Activated CD8-positive, alpha-beta memory T cell treated with anti-CD3 and anti-CD28 coated beads, Interleukin-2, amount 50 U/mL, for 4 hours (primary cell): ENCODE measurements around the gene ATP2B1.
"Not testable (repeated sequence)": the region's sequence is repeated elsewhere in the genome, so short reads cannot be mapped to it uniquely, and the experiment has no call there.

ENCODE experiments used
- DNase-seq: peaks from one replicate; pipeline ENCODE4 v3.0.0-alpha.2; 2020

Gene ATP2B1

DNA sequence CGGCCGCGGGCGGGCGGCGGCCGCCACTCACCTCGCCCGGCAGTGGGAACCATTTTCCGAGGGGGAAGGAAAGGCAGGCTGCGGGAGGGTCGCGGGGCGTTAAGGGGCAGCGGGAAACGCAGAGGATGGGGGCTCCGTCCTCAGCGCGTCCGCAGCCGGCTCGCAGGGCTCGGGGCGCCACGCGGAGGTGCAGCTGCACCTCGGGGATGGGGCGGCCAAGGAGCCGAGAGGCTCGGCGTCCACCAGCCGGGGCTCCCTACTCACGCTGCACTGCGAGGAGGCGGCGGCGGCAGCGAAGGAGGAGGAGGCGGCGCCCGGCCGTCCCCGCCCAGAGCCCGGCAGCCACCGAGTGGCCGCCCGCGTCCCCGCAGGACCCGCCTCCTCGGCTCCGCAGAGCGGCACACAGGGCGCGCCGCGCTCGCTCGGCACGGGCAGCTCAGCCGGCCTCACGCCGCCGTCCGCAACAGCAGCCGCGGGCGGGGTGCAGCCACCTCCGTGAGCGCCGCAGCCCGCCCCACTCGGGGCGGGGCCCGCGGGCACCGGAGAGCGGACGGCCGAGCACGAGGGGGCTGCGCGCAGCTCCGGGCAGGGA lies at the start of gene ATP2B1:
Gene ATP2B1 (minus strand): TSS at position 274 of the 592 bp plus-strand sequence. CDS start 52,952 bp downstream, outside the sequence.
- peak; percentile 82 for DNase-seq

DNA sequence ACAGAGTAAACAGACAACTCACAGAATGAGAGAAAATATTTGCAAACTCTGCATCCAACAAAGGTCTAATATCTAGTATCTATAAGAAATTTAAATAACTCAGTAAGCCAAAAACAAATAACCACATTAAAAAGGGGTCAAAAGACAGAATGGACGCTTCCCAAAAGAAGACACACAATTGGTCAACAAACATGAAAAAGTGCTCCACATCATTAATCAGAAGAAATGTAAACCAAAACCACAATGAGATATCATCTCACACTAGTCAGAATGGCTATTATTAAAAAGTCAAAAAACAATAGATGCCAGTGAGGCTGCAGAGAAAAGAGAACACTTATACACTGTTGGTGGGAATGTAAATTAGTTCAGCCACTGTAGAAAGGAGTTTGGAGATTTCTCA lies 49.3 kb upstream of the ATP2B1 start:
- DNase-seq: not testable (repeated sequence)

DNA sequence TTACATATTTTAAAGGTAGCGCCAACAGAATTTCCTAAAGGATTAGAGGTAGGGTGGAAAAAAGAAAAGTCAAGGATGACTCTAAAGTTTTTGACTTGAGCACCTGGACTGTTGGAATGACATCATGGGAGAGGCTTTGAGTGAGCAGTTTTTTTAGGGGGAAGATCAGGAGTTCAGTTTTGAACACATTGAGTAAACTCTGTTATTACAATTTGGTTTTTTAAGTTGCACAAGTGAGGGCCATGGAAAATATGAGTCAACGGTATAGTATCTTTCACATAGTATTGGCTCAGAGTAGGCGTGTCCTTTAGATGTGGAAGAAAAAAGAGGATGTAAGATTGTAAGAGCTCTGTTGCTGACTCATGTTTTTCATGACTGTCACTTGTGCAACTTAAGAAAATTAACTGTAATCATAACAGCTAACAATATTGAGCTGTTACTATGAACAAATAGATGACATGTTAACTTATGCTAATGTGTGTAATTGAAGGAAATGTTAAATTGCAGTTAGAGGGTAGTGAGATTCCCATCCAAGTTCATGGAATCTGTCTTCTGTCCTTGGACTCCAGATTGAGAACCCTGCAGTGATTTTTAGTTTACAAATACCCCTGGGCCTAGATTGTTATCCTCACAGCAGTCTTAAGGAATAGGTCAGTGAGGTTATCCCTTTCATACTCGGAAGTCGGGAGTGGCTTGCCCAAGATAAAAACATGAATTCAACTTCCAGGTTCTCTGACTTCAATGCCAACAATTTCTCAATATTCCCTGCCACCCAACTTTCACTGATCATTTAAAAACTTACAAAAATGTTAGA lies 48.2 kb upstream of the ATP2B1 start:
- no peak for DNase-seq

DNA sequence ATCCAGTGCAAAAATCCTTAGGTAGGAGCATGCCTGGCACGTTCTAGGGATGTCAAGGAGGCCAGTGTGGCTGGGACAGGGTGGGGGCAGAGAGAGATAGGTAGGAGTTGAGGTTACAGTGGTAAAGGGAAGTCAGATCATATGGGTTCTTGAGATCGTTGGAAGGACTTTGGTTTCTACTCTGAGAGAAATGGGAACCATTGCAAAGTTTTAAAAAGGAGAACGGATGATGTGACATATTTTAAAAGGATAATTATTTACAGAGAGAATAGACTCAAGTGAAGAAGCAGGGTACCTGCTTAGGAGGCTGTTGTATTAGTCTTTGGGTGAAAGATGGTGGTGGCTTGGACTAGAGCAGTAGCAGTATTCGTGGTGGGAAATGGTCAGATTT lies 47.6 kb upstream of the ATP2B1 start:
- no peak for DNase-seq

DNA sequence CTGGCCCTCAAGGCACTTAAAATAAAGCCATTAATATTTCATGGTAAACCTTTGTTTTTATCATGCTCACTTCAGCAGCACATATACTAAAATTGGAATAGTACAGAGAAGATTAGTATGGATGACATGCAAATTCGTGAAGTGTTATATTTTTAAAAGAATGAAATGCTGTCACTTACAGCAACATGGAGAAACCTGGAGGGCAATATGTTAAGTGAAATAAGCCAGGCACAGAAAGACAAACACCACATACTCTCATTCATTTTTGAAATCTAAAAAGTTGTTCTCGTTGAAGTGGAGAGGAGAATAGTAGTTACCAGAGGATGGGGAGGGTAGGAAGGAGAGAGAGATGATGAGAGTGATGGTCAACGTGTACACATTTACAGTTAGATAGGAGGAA lies 45.4 kb upstream of the ATP2B1 start:
- no peak for DNase-seq

DNA sequence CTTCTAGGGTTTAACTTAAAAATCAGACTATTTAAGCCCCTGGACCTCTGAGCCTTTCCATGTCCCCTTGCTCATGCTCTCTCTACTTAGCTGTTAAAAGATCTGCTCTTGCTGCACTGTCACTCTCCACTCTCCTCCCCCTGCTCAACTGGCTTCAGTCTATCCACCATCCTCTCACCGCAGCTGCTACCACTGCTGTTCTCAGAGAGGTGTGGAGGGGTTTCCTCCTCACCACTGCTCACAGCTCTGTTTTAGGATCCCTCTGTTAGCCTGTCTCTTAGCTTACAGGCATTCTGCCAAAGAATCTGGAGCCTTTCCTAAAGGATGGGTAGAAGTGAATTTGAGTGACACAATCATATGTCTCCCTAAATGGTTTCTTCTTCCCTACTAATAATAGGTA lies 43.7 kb upstream of the ATP2B1 start:
- no peak for DNase-seq

DNA sequence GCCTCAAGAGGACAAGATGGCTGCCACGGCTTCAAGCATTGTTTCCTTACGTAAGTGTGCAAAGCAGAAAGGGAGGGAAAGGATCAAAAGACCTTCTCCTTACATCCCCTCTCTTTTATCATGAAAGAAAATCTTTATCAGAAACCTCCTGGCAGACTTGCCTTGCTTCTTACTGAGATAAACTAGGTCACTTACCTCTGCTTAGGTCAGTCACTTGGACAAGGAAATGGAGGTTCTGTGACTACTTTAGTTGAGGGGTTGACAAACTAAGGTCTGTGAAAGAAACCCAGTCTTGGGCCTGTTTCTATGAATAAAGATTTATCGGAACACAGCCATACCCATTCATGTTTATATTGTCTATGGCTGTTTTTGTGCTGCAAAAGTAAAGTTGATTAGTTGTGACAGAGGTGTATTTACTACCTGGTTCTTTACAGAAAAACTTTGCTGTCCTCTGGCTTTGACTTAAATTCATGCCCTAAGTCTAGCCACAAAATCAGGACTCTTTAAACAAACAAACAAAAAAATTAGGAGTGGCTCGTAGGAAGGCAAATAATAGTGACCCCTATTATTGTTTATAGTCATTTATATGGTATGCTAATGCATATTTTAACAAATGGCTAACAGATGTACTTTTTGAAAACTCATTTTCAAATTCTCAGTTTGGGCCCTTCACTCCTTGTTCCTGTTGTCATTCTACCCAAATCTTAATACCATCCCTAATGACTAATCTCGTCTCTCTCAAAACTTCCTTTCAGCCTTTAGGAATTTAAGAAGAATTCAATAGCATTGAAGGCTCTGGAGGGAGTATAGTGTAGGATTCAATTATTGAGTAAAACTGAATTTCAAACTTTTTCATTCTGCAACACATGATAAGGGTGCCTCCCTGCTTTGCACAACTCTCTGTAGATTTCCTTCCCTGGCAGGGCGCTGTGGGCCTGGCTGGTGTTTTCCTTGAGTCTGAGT lies 42.0 kb upstream of the ATP2B1 start:
- no peak for DNase-seq

DNA sequence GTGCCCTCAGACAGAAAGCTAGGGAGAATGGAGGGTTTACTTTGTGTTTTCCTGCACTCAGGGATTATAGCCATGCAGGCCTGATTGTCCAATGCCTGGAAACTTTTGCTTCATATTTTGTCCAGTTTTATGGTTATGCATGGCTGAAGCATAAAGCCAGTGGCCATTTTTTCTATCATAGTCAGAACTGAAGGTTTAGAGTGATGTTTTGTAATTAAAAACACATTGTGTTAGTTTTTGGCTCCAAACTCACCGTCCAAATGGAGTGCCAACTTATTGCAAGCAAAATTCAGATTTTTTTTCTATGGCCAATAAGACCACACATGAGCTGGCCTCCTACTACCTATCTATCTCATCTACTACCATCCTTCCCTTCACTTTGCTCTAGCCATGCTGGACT lies 40.2 kb upstream of the ATP2B1 start:
- no peak for DNase-seq

DNA sequence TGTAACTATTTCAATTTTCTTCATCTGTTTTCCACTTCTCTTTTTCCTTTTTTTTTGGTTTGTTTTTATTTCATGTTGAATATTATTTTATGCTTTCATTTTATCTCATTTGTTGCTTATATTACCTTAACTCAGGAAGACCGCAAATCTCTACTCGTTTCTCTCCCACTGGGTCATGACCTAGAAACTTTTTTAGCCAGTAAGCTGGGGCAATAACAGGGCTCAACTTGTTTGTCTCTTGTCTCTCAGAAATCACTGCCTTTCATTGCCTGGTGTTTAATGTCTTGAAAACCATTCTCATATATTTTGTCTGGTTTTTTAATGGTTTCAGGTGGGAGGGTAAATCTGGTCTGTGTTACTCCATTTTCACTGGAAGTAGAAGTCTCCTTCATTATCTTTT lies 36.6 kb upstream of the ATP2B1 start:
- DNase-seq: no peak

DNA sequence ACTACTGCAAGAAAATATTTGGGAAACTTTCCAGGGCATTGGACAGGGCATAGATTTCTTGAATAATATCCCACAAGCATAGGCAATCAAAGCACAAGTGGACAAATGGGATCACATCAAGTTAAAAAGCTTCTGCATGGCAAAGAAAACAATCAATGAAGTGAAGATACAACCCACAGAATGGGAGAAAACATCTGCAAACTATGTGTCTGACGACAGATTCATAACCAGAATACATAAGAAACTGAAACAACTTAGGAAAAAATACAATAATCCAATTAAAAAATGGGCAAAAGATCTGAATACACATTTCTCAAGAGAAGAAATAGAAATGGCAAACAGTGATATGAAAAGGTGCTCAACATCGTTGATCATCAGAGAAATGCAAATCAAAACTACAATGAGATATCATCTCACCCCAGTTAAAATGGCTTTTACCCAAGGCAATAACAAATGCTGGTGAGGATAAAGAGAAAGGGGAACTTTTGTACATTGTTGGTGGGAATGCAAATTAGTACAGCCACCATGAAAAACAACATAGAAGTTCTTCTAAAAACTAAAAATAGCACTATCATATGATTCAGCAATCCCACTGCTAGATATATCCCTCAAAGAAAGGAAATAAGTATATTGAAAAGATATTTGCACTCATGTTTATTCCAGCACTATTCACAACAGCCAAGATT lies 33.8 kb upstream of the ATP2B1 start:
- no peak for DNase-seq

DNA sequence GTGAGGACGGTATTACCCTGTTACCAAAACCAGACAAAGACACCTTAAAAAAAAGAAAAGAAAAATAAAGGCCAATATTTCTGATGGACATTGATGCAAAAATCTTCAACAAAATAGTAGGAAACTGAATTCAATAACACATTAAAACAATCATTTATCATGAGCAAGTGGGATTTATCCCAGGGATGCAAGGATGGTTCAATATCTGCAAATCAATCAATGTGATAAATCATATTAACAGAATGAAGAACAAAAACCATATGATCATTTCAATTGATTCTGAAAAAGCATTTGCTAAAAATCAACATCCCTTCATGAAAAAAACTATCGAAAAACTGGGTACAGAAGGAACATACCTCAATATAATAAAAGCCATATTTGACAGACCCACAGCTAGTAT lies 32.3 kb upstream of the ATP2B1 start:
- no peak for DNase-seq

DNA sequence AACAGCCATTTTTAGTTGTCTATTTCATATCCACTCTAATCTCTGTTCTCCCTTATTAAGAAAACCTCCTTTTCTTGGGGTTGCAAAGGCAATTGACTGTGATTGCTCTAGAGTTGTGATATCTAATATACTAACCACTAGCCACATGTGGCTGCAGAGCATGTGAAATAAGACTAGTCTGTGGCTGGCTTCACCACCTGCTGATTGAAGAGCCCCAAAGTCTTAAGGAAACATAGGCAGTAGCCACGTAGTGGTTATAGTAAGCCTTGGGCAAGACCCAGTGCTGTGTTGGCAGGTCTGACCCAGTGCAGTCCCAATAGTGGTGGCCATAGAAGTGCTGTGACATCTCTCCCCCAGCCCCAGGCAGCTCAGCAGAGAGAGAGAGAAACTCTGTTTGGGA lies 28.4 kb upstream of the ATP2B1 start:
- no peak for DNase-seq

DNA sequence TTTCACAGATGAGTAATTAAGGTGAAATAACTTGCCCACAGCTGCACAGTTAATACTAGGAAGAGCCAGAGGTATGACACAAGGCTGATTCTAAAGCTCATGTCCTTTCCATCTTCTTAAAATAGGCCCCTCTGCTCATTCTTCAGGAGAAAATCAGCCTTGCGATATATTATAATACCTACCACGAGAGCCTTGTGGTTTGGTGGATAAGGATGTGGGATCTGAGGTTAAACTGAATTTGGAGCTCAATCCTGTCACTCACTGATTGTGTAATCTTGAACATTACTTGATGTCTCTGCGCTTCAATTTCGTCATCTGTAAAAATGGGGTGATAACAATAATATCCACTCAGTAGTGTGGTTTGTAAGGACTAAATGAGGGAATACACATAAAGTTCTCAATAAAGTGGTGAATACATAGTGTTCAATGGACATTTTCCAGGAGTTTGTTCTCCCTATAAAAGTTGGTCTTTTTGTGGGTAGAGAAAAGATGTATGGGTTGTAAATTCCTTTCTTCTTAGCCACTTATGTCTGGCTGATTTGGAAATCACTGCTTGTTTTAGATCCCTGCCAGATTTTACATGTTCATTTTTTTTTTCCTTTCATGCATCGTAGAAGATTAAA lies 25.1 kb upstream of the ATP2B1 start:
- DNase-seq: no peak

DNA sequence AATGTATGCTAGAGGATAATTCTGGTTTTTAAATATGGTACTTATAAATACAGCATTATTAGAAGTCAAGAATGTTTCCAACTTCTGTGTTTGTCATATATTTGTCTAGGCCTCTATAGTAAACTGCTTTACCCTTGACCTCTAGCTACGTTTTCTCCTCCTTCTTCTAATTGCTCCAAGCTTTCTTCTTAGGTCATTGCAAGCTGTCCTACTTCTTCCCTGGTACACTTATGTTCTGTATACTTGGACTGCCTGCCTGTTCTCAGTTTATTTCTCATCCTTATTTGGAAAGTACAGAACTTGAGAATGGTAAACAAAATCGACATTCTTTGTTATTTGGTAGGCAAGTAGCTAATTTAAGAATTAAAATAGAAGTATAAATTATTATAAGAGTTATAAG lies 23.9 kb upstream of the ATP2B1 start:
- no peak for DNase-seq

DNA sequence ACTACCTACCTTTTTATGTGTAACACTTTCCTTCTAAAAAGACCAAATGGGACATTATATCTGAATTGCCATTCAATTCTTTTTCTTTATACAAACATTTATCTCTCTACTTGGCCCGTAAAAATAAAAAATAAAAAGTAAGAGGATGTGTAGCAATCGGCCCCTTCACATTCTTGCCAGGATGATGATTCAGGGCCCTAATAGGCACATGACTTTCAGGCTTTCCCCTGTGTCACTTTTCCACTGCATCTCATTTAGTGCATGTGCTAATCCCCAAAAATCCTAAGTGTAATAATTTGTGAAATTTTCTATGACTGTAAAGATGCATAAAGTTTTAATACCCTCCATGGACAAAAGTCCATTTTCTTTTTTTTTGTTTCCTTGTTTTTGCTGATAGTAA lies 23.0 kb upstream of the ATP2B1 start:
- no peak for DNase-seq

DNA sequence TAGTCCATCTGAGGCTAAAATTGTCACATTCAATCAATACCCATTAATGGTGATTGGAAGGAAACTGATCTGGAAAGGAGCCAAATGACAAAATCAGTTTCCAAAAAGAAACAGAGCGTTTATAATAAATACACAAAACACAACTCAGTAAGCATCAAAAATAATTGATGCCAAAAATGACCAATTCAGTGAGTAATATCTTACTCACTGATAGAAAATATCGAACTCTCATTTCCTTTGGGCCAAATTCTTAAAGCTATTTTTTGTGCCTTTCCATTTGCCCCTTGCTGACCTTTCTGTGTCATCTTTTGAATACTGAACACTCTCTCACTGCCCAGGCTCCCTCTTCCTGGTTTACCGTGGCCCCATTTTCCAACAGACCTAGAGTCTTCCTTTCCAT lies 22.5 kb upstream of the ATP2B1 start:
- no peak for DNase-seq

DNA sequence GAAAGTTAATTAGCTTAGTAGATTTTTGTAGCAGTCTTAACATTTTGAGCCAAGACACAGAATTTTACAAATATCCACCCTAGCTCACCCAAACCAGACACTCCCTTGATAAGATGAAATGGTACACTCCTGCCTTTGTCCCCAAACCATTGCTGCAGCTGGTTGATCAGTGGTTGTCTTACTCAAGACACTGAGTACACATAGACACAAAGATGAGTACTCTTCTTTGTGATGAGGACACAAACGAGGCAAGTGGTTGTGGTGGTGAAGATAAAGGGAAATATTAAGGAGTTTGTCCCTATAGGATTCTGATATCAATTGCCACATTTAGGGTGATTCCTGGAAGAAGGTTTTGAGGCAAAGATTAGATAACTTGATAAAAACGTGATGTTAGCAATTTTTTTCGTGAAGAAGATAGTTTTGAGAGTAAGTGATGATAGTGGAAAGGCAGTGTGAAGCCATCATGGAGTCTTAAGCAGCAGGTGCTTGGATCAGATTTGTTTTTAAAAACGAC lies 21.4 kb upstream of the ATP2B1 start:
- DNase-seq: no peak

DNA sequence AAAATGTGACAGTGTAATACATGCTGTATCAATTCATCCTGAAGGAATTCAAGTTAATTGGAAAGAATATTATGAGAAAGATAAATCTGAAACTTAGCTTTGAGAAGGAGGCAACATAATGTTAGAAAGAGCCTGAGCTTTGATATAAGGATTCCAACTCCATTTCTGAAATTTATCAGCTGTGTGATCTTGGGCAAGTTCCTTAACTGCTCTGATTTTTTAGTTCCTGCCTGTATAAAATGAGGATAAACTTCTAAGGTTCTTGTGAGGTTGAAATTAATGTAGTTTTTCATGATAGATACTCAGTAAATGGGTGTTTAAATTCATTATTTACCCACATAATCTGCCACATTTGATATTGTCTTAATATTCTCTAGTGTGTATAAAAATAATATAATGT lies 14.6 kb upstream of the ATP2B1 start:
- DNase-seq: no peak

DNA sequence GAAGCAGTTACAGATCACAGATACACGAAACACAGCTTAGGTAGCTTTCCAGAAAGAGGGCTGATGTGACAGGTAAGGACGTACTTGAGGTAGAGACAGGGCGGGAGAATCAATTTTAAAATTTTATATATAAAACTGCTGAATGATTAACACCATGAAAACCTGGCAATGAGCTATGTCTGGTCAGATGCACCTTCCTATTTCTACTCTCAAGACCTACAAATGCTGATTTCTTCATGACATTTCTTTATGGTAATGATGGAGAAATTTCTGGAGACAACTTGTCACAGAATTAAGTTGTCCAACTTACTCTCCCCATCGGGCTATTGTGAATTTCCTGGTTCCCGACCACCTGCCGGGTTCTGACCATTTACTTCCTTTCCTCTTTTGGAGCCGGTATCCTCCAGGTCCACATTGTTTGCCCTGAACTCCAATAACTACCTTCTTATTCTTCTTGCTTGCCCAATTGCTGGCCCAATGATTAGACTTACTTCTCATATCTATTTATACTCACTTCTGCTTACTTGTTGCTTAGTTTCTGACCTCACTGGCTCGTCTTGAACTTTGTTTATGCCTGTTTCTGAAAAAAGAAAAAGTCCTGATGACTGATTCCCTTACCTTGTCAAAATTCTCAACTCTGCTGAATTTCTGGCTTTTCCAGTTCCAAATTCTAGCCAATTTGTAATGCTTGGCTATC lies 12.8 kb upstream of the ATP2B1 start:
- no peak for DNase-seq

DNA sequence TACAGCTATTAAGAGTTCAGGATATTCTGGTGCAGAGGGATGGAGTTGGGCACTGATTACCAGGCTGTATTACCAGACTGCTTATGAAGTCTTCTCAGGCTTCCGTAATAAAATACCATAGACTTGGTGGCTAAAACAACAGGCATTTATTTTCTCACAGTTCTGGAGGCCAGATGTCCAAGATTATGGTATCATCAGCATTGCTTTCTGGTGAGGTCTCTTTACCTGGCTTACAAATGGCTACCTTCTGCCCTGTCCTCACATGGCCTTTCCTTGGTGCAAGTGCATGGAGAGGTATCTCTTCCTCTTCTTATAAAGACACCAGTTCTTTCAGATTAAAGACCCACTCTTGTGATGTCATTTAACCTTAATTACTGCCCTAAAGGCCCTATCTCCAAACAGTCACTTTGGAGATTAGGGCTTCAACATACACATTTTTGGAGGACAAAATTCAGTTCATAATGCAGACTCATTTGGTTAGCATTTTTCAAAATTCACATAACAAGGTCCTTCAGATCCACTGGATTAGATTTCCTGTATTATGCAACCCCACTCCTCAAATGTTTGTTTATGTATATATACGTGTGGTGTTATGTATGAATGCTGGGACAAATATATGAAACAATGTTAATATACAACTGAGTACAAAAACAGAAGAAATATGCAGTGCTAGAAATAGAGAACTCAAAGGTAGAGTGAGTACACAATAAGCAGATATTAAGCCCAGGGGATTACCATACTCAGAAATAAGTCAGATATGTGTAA lies 9.3 kb upstream of the ATP2B1 start:
- DNase-seq: no peak

DNA sequence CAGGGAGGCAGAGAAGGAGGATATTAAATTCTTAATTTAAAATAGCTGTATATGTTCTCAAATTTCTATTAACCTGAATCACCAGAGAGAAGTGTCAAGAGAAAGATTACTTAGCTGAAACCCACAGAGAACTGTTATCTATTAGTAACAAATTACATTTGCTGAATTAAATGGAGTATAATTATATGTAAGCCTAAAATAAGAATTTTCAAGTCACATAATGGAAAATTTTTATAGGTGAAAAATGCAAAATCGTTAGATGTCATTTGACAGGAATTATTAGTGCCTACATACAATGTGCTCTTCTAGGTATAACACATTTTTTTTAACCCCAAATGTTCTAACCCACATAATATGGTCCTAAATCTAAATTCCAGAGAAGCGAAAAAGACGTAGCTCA lies 4.1 kb upstream of the ATP2B1 start:
- no peak for DNase-seq
